SK-N-SH treated with all-trans-retinoic acid at 6 μM for 48 hours (cell line): ENCODE data around the gene DYNC2I2.

Source experiments
- ATAC-seq: fragments of 200-7000 bp; cut with Tn5 transposase; 3 replicates; pipeline ENCODE4 v1.9.1; 2020; ENCODE audit warnings: mild to moderate bottlenecking, moderate library complexity
- ARNTL ChIP-seq: fragments of 450-650 bp; formaldehyde crosslinking; IDR thresholded peaks from 2 replicates; pipeline ENCODE4 v1.5.0; 2020; ENCODE audit warnings: low read depth, mild to moderate bottlenecking, moderate library complexity, borderline replicate concordance
- BACH2 ChIP-seq: fragments of 250-450 bp; sonication (Bioruptor Pico); IDR thresholded peaks from 2 replicates; pipeline ENCODE4 v1.9.0; 2021; ENCODE audit warnings: mild to moderate bottlenecking, borderline replicate concordance
- CREB5 ChIP-seq: fragments of 250-450 bp; sonication (Bioruptor Pico); IDR thresholded peaks from 2 replicates; pipeline ENCODE4 v1.5.1; 2020; ENCODE audit warnings: low read depth, mild to moderate bottlenecking, moderate library complexity
- CSDC2 ChIP-seq: fragments of 250-450 bp; sonication (Bioruptor Pico); IDR thresholded peaks from 2 replicates; pipeline ENCODE4 v1.5.0; 2020; ENCODE audit warnings: mild to moderate bottlenecking, moderate library complexity
- ESRRG ChIP-seq: fragments of 250-450 bp; sonication (Bioruptor Pico); IDR thresholded peaks from 2 replicates; pipeline ENCODE4 v1.6.1; 2021; ENCODE audit warnings: mild to moderate bottlenecking
- GLIS3 ChIP-seq: fragments of 250-450 bp; sonication (Bioruptor Pico); IDR thresholded peaks from 2 replicates; pipeline ENCODE4 v1.5.0; 2020; ENCODE audit warnings: mild to moderate bottlenecking, moderate library complexity
- OSR1 ChIP-seq: fragments of 250-450 bp; sonication (Bioruptor Pico); IDR thresholded peaks from 2 replicates; pipeline ENCODE4 v1.8.0; 2022; ENCODE audit warnings: moderate library complexity, mild to moderate bottlenecking, inconsistent platforms
- PPARA ChIP-seq: fragments of 250-450 bp; sonication (Bioruptor Pico); IDR thresholded peaks from 2 replicates; pipeline ENCODE4 v1.5.0; 2020; ENCODE audit warnings: mild to moderate bottlenecking, borderline replicate concordance
- SNAI2 ChIP-seq: fragments of 250-450 bp; sonication (Bioruptor Pico); IDR thresholded peaks from 2 replicates; pipeline ENCODE4 v1.5.0; 2020; ENCODE audit warnings: mild to moderate bottlenecking, moderate library complexity
- TOX ChIP-seq: fragments of 250-450 bp; sonication (Bioruptor Pico); IDR thresholded peaks from 2 replicates; pipeline ENCODE4 v1.8.0; 2021; ENCODE audit warnings: mild to moderate bottlenecking, moderate library complexity, borderline replicate concordance
- ZC3H10 ChIP-seq: fragments of 250-450 bp; sonication (Bioruptor Pico); IDR thresholded peaks from 2 replicates; pipeline ENCODE4 v1.5.1; 2021; ENCODE audit warnings: mild to moderate bottlenecking, moderate library complexity
- ZFP3 ChIP-seq: fragments of 250-450 bp; sonication (Bioruptor Pico); IDR thresholded peaks from 2 replicates; pipeline ENCODE4 v1.5.0; 2020; ENCODE audit warnings: mild to moderate bottlenecking, moderate library complexity
- ZFP30 ChIP-seq: fragments of 450-650 bp; formaldehyde crosslinking; IDR thresholded peaks from 2 replicates; pipeline ENCODE4 v1.5.0; 2022; ENCODE audit warnings: mild to moderate bottlenecking, moderate library complexity
- ZNF565 ChIP-seq: fragments of 450-650 bp; formaldehyde crosslinking; conservative IDR thresholded peaks from 2 replicates; pipeline ENCODE4 v1.5.0; 2020; ENCODE audit warnings: low read depth, mild to moderate bottlenecking, moderate library complexity
- ZNF70 ChIP-seq: fragments of 450-650 bp; formaldehyde crosslinking; IDR thresholded peaks from 2 replicates; pipeline ENCODE4 v1.5.0; 2020; ENCODE audit warnings: mild to moderate bottlenecking, moderate library complexity
- ZNF8 ChIP-seq: fragments of 450-650 bp; formaldehyde crosslinking; IDR thresholded peaks from 2 replicates; pipeline ENCODE4 v1.5.0; 2020; ENCODE audit warnings: mild to moderate bottlenecking, moderate library complexity
- TF ChIP-seq, protein P1 (sequence below): fragments of 250-450 bp; sonication (Bioruptor Pico); IDR thresholded peaks from 2 replicates; pipeline ENCODE4 v1.8.0; 2021; ENCODE audit warnings: low read depth, mild to moderate bottlenecking, moderate library complexity, borderline replicate concordance
- TF ChIP-seq, protein P2 (sequence below): fragments of 250-450 bp; sonication (Bioruptor Pico); IDR thresholded peaks from 2 replicates; pipeline ENCODE4 v1.5.0; 2020; ENCODE audit warnings: mild to moderate bottlenecking, moderate library complexity
- TF ChIP-seq, protein P3 (sequence below): fragments of 250-450 bp; sonication (Bioruptor Pico); IDR thresholded peaks from 2 replicates; pipeline ENCODE4 v1.8.0; 2020; ENCODE audit warnings: mild to moderate bottlenecking, moderate library complexity, borderline replicate concordance

The DYNC2I2 gene

DNA sequence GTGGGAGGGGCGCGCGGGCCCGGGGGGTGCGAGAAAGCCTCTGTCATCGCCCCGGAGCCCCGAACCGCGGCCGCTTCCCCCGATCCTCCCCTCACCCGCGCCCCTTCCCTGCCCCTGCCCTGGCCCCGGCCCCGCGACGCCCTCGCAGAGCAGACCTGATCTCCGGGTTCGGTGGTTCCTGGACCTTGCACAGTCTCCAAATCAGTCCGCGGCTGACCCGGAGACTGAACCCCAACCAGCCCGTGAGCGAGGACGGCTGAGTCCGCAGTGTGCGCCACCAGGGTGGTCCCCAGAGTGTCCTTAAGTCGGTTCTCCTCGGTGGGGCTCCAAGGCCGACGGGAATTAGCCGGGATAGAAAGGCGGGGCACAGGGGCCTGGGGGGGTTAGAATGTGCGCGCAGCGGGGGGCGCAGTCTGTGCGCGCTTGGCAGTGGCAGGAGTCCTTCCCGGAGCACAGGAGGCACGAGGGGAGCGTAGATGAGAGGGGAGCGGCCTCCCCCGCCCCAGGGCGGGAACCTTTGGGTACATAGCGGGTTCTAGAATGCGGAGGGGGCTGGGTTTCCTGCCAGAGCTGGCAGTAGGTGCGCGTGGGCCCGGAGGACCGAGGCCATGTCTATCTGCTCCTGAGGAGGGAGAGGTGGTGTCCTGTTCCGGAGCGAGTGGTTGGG lies 46.4 kb upstream of the DYNC2I2 start:
- TF ChIP-seq PPARA (no peak), ZNF565 (no peak), CSDC2 (CRISPR knock-in tag) (no peak), ESRRG (CRISPR knock-in tag) (no peak), CREB5 (CRISPR knock-in tag) (no peak), ARNTL (CRISPR knock-in tag) (no peak), ZNF70 (no peak), ZC3H10 (no peak), GLIS3 (CRISPR knock-in tag) (no peak), BACH2 (CRISPR knock-in tag) (no peak), ZFP3 (CRISPR knock-in tag) (no peak)
- TF ChIP-seq, protein P1, sequence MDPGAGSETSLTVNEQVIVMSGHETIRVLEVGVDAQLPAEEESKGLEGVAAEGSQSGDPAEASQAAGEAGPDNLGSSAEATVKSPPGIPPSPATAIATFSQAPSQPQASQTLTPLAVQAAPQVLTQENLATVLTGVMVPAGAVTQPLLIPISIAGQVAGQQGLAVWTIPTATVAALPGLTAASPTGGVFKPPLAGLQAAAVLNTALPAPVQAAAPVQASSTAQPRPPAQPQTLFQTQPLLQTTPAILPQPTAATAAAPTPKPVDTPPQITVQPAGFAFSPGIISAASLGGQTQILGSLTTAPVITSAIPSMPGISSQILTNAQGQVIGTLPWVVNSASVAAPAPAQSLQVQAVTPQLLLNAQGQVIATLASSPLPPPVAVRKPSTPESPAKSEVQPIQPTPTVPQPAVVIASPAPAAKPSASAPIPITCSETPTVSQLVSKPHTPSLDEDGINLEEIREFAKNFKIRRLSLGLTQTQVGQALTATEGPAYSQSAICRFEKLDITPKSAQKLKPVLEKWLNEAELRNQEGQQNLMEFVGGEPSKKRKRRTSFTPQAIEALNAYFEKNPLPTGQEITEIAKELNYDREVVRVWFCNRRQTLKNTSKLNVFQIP (CRISPR knock-in tag), result no peak
- TF ChIP-seq, protein P2, sequence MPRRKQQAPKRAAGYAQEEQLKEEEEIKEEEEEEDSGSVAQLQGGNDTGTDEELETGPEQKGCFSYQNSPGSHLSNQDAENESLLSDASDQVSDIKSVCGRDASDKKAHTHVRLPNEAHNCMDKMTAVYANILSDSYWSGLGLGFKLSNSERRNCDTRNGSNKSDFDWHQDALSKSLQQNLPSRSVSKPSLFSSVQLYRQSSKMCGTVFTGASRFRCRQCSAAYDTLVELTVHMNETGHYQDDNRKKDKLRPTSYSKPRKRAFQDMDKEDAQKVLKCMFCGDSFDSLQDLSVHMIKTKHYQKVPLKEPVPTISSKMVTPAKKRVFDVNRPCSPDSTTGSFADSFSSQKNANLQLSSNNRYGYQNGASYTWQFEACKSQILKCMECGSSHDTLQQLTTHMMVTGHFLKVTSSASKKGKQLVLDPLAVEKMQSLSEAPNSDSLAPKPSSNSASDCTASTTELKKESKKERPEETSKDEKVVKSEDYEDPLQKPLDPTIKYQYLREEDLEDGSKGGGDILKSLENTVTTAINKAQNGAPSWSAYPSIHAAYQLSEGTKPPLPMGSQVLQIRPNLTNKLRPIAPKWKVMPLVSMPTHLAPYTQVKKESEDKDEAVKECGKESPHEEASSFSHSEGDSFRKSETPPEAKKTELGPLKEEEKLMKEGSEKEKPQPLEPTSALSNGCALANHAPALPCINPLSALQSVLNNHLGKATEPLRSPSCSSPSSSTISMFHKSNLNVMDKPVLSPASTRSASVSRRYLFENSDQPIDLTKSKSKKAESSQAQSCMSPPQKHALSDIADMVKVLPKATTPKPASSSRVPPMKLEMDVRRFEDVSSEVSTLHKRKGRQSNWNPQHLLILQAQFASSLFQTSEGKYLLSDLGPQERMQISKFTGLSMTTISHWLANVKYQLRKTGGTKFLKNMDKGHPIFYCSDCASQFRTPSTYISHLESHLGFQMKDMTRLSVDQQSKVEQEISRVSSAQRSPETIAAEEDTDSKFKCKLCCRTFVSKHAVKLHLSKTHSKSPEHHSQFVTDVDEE (CRISPR knock-in tag), result no peak
- ATAC-seq, result peak; percentile 40

- TF ChIP-seq PPARA (no peak), ZC3H10 (no peak), ZFP30 (no peak), SNAI2 (no peak), ZNF565 (no peak), ESRRG (CRISPR knock-in tag) (no peak), ARNTL (CRISPR knock-in tag) (no peak), TOX (CRISPR knock-in tag) (no peak), ZNF70 (no peak), ZNF8 (CRISPR knock-in tag) (no peak), ZFP3 (CRISPR knock-in tag) (no peak), OSR1 (CRISPR knock-in tag) (no peak), GLIS3 (CRISPR knock-in tag) (no peak), CSDC2 (CRISPR knock-in tag) (no peak)
- TF ChIP-seq, protein P1 (CRISPR knock-in tag), result no peak
- TF ChIP-seq, protein P2 (CRISPR knock-in tag), result no peak
- TF ChIP-seq, protein P3, sequence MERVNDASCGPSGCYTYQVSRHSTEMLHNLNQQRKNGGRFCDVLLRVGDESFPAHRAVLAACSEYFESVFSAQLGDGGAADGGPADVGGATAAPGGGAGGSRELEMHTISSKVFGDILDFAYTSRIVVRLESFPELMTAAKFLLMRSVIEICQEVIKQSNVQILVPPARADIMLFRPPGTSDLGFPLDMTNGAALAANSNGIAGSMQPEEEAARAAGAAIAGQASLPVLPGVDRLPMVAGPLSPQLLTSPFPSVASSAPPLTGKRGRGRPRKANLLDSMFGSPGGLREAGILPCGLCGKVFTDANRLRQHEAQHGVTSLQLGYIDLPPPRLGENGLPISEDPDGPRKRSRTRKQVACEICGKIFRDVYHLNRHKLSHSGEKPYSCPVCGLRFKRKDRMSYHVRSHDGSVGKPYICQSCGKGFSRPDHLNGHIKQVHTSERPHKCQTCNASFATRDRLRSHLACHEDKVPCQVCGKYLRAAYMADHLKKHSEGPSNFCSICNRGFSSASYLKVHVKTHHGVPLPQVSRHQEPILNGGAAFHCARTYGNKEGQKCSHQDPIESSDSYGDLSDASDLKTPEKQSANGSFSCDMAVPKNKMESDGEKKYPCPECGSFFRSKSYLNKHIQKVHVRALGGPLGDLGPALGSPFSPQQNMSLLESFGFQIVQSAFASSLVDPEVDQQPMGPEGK (CRISPR knock-in tag), result no peak
- peak; percentile 93 for ATAC-seq
Measured at GRCh38 chr9:128702445-128702948, 45.9 kb upstream of the DYNC2I2 start, which contains the start of gene PKN3. TSS of gene PKN3 (plus strand) at chr9:128702503. CDS start at chr9:128702916, 413 bp downstream.
